ENCODE results near the gene RC3H2.

- TF ChIP-seq, protein P1, sequence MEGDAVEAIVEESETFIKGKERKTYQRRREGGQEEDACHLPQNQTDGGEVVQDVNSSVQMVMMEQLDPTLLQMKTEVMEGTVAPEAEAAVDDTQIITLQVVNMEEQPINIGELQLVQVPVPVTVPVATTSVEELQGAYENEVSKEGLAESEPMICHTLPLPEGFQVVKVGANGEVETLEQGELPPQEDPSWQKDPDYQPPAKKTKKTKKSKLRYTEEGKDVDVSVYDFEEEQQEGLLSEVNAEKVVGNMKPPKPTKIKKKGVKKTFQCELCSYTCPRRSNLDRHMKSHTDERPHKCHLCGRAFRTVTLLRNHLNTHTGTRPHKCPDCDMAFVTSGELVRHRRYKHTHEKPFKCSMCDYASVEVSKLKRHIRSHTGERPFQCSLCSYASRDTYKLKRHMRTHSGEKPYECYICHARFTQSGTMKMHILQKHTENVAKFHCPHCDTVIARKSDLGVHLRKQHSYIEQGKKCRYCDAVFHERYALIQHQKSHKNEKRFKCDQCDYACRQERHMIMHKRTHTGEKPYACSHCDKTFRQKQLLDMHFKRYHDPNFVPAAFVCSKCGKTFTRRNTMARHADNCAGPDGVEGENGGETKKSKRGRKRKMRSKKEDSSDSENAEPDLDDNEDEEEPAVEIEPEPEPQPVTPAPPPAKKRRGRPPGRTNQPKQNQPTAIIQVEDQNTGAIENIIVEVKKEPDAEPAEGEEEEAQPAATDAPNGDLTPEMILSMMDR (IDR thresholded peaks at IDR 0.05 in 2 of 3, conservative IDR thresholded peaks at IDR 0.05 in 1 of 3; ENCODE audit: control insufficient read depth in 2 of 3, extremely low read depth in 1 of 3, insufficient read depth in 1 of 3, low read depth in 3 of 3, low read length in 3 of 3): no peak
- TF ChIP-seq, protein P2, sequence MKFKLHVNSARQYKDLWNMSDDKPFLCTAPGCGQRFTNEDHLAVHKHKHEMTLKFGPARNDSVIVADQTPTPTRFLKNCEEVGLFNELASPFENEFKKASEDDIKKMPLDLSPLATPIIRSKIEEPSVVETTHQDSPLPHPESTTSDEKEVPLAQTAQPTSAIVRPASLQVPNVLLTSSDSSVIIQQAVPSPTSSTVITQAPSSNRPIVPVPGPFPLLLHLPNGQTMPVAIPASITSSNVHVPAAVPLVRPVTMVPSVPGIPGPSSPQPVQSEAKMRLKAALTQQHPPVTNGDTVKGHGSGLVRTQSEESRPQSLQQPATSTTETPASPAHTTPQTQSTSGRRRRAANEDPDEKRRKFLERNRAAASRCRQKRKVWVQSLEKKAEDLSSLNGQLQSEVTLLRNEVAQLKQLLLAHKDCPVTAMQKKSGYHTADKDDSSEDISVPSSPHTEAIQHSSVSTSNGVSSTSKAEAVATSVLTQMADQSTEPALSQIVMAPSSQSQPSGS (IDR thresholded peaks at IDR 0.05; ENCODE audit: low read length): no peak
These were observed 104.8 kb downstream of the RC3H2 start, which contains the start of gene OR1K1 for GRCh38 chr9:122800066-122801060.
